GM19395 (cell line): Measurements from ENCODE around the gene HSBP1.

Experiments used
- ATAC-seq: cut with Tn5 transposase; IDR thresholded peaks from one replicate; pipeline ENCODE4 v1.9.1; 2021; ENCODE audit warnings: mild to moderate bottlenecking, moderate library complexity; ENCODE audit not compliant: unreplicated experiment

HSBP1 gene

GRCh38 chr16:83835586-83836566 is 28.1 kb downstream of the HSBP1 start:
- no peak for ATAC-seq

GRCh38 chr16:83837566-83837965 is 29.8 kb downstream of the HSBP1 start:
- no peak for ATAC-seq

- no peak for ATAC-seq
These were observed 30.4 kb downstream of the HSBP1 start for GRCh38 chr16:83838151-83838550.

GRCh38 chr16:83839561-83839960 is 31.8 kb downstream of the HSBP1 start:
- no peak for ATAC-seq

- no peak for ATAC-seq
These were observed 32.4 kb downstream of the HSBP1 start for GRCh38 chr16:83840060-83840617.

GRCh38 chr16:83842291-83842690 is 34.5 kb downstream of the HSBP1 start:
- no peak for ATAC-seq

GRCh38 chr16:83842756-83843507 is 35.2 kb downstream of the HSBP1 start:
- no peak for ATAC-seq

- no peak for ATAC-seq
These were observed 35.9 kb downstream of the HSBP1 start for GRCh38 chr16:83843657-83844056.

GRCh38 chr16:83845263-83845662 is 37.5 kb downstream of the HSBP1 start:
- no peak for ATAC-seq

- no peak for ATAC-seq
These were observed 39.8 kb downstream of the HSBP1 start for GRCh38 chr16:83847371-83848225.

- ATAC-seq: no peak
These were observed 41.6 kb downstream of the HSBP1 start for GRCh38 chr16:83849421-83849820.

- ATAC-seq: no peak
These were observed 43.2 kb downstream of the HSBP1 start for GRCh38 chr16:83850947-83851346.

- no peak for ATAC-seq
These were observed 43.7 kb downstream of the HSBP1 start for GRCh38 chr16:83851473-83851872.

GRCh38 chr16:83852774-83853173 is 45.0 kb downstream of the HSBP1 start:
- no peak for ATAC-seq

GRCh38 chr16:83853834-83854233 is 46.1 kb downstream of the HSBP1 start:
- no peak for ATAC-seq

GRCh38 chr16:83854420-83854819 is 46.6 kb downstream of the HSBP1 start:
- no peak for ATAC-seq

GRCh38 chr16:83856792-83857191 is 49.0 kb downstream of the HSBP1 start:
- ATAC-seq: no peak

GRCh38 chr16:83859265-83859664 is 51.5 kb downstream of the HSBP1 start:
- no peak for ATAC-seq

GRCh38 chr16:83862661-83863060 is 54.9 kb downstream of the HSBP1 start:
- no peak for ATAC-seq

GRCh38 chr16:83863682-83864081 is 55.9 kb downstream of the HSBP1 start:
- ATAC-seq: no peak
